ENCODE results near the gene SMARCA2. TPM values are rescaled to one million over a fixed set of nuclear protein-coding genes. Genes with fewer than 3 reads are reported as not detected.

SMARCA2 gene
- 173 TPM for total RNA-seq

GRCh38 chr9:2014696-2015580 is at the start of gene SMARCA2:
Gene SMARCA2, plus strand, starts transcription at chr9:2015347. Its CDS starts 13,676 bp downstream, at chr9:2029023.

